Natural killer cell (primary cell): ENCODE measurements around the gene FCAMR. TPM values are rescaled to one million over a fixed set of nuclear protein-coding genes. Genes with fewer than 3 reads are reported as not detected.

Source experiments
- ATAC-seq, 3 donors: fragments of 150-1000 bp in 2 of 3; fragments of 200-7000 bp in 1 of 3; cut with Tn5 transposase; 1 replicate in 1 of 3; 2 replicates in 2 of 3; pipeline ENCODE4 v1.10.0; 2021; ENCODE audit warnings: mild to moderate bottlenecking in 2 of 3, moderate library complexity in 2 of 3
- DNase-seq, 2 donors: peaks; one replicate each; pipeline versions ENCODE4 v3.0.0 to v3.0.0-alpha.2; 2013 to 2021; ENCODE audit warnings: mixed read lengths in 1 of 2
- H3K27ac ChIP-seq: one replicate; pipeline ENCODE4 v1.5.1; 2013; ENCODE audit warnings: mild to moderate bottlenecking, low read length
- H3K27me3 ChIP-seq: one replicate; pipeline ENCODE4 v1.6.1; 2013; ENCODE audit warnings: low read length; ENCODE audit not compliant: control insufficient read depth, insufficient read depth
- H3K36me3 ChIP-seq: one replicate; pipeline ENCODE4 v1.6.1; 2013; ENCODE audit warnings: low read length; ENCODE audit not compliant: control insufficient read depth, insufficient read depth
- H3K4me1 ChIP-seq: one replicate; pipeline ENCODE4 v1.6.1; 2013; ENCODE audit warnings: low read length; ENCODE audit not compliant: control insufficient read depth, insufficient read depth
- H3K4me3 ChIP-seq: one replicate; pipeline ENCODE4 v1.5.1; 2013; ENCODE audit warnings: low read length
- H3K9me3 ChIP-seq: one replicate; pipeline ENCODE4 v1.6.1; 2013; ENCODE audit warnings: low read length; ENCODE audit not compliant: control insufficient read depth, insufficient read depth
- H3K27ac Mint-ChIP-seq, 2 donors: one replicate each; pipeline ENCODE4 v1.8.0; 2022; ENCODE audit warnings: mild to moderate bottlenecking in 2 of 2, mixed read lengths in 2 of 2, moderate library complexity in 1 of 2
- H3K27me3 Mint-ChIP-seq, 2 donors: one replicate each; pipeline ENCODE4 v1.8.0; 2022; ENCODE audit warnings: low read depth in 2 of 2, mixed read lengths in 2 of 2
- H3K36me3 Mint-ChIP-seq: one replicate; pipeline ENCODE4 v1.8.0; 2022; ENCODE audit warnings: mixed read lengths
- H3K4me1 Mint-ChIP-seq, 2 donors: one replicate each; pipeline ENCODE4 v1.8.0; 2022; ENCODE audit warnings: mixed read lengths in 2 of 2
- H3K4me3 Mint-ChIP-seq: one replicate; pipeline ENCODE4 v1.8.0; 2022; ENCODE audit warnings: mild to moderate bottlenecking, moderate library complexity, mixed read lengths
- H3K9me3 Mint-ChIP-seq, 2 donors: one replicate each; pipeline ENCODE4 v1.8.0; 2022; ENCODE audit warnings: mixed read lengths in 2 of 2
- WGBS: methylation state at CpG from one replicate; pipeline ENCODE4 v1.1.7; 2013; ENCODE audit warnings: missing lambda C conversion rate; ENCODE audit not compliant: insufficient coverage; 5-methylcytosine and 5-hydroxymethylcytosine counted together
- intact Hi-C: fragments of 100-400 bp; cut with micrococcal nuclease; formaldehyde crosslinking; loops from one replicate; pipeline ENCODE4 v1.14.2; 2022
- total RNA-seq, 4 donors: library from RNA; stranded (reverse); fragments of 120-200 nt in 1 of 4; gene quantifications; one replicate each; pipeline versions ENCODE4 v1.2.3 to v1.2.4, GENCODE V29; 2013 to 2022
- TF ChIP-seq, protein P1 (sequence below): fragments of 200-600 bp; IDR thresholded peaks from one replicate; pipeline ENCODE4 v1.8.0; 2022; ENCODE audit warnings: antibody characterized with exemption

FCAMR gene
- total RNA-seq, 3 donors from 2014 or later (not counting 1 experiment from before 2014, with no cell fraction given): not detected

GRCh38 chr1:206918076-206918475 is 52.2 kb downstream of the FCAMR start:
- Mint-ChIP-seq H3K9me3 (no peaks in the 10 kb centered on the region), H3K36me3 (peaks cover 8% of the 10 kb centered on the region), H3K27ac (peak overlapping the region in 1 of 2 donors; percentile 77), H3K27me3 (no peaks in the 10 kb centered on the region), H3K4me1 (peaks cover 61 to 70% of the 10 kb centered on the region in 2 donors), H3K4me3 (peak overlapping the region; percentile 88)
- intact Hi-C loops: loop anchor here (10.0 kb wide), 1 partner anchor 283 kb away; the partner anchor contains the start of gene DYRK3
- Histone ChIP-seq H3K27me3 (no peaks in the 10 kb centered on the region), H3K4me3 (peak overlapping the region; percentile 49), H3K4me1 (peaks cover 86% of the 10 kb centered on the region), H3K9me3 (no peaks in the 10 kb centered on the region), H3K36me3 (peaks cover 28% of the 10 kb centered on the region), H3K27ac (peak overlapping the region; percentile 29)
- DNase-seq (no peak), ATAC-seq (no peak)
- 28% methylated on average over 3 of the region's 3 CpGs for WGBS
- TF ChIP-seq, protein P1, sequence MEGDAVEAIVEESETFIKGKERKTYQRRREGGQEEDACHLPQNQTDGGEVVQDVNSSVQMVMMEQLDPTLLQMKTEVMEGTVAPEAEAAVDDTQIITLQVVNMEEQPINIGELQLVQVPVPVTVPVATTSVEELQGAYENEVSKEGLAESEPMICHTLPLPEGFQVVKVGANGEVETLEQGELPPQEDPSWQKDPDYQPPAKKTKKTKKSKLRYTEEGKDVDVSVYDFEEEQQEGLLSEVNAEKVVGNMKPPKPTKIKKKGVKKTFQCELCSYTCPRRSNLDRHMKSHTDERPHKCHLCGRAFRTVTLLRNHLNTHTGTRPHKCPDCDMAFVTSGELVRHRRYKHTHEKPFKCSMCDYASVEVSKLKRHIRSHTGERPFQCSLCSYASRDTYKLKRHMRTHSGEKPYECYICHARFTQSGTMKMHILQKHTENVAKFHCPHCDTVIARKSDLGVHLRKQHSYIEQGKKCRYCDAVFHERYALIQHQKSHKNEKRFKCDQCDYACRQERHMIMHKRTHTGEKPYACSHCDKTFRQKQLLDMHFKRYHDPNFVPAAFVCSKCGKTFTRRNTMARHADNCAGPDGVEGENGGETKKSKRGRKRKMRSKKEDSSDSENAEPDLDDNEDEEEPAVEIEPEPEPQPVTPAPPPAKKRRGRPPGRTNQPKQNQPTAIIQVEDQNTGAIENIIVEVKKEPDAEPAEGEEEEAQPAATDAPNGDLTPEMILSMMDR: no peak

GRCh38 chr1:206916000-206916709 is 54.1 kb downstream of the FCAMR start:
- Mint-ChIP-seq H3K36me3 (peaks cover 20% of the 10 kb centered on the region), H3K9me3 (no peaks in the 10 kb centered on the region), H3K4me3 (peak overlapping the region; percentile 66), H3K4me1 (peaks cover 81 to 90% of the 10 kb centered on the region in 2 donors), H3K27me3 (no peaks in the 10 kb centered on the region), H3K27ac (peak overlapping the region in 1 of 2 donors; percentile 77)
- peaks cover 85% of the 10 kb centered on the region for H3K4me1 ChIP-seq
- 69% methylated on average over 8 of the region's 8 CpGs for WGBS
- H3K4me3 ChIP-seq: no peak overlapping the region
- H3K27me3 ChIP-seq: no peaks in the 10 kb centered on the region
- intact Hi-C loops: loop anchor here (10.0 kb wide), 1 partner anchor 281 kb away; the partner anchor contains the start of gene DYRK3
- DNase-seq (no peak), ATAC-seq (no peak)
- peaks cover 46% of the 10 kb centered on the region for H3K36me3 ChIP-seq
- TF ChIP-seq, protein P1: no peak
- no peaks in the 10 kb centered on the region for H3K9me3 ChIP-seq
- H3K27ac ChIP-seq: peak overlapping the region; percentile 0

- no peak for DNase-seq
- Mint-ChIP-seq H3K27me3 (no peaks in the 10 kb centered on the region), H3K36me3 (peaks cover 20% of the 10 kb centered on the region), H3K4me1 (peaks cover 89% of the 10 kb centered on the region in 2 donors), H3K4me3 (peak overlapping the region; percentile 66), H3K27ac (peak overlapping the region in 1 of 2 donors; percentile 77), H3K9me3 (no peaks in the 10 kb centered on the region)
- H3K9me3 ChIP-seq: no peaks in the 10 kb centered on the region
- peaks cover 55% of the 10 kb centered on the region for H3K36me3 ChIP-seq
- peaks cover 80% of the 10 kb centered on the region for H3K4me1 ChIP-seq
- no peak for ATAC-seq
- intact Hi-C loops: loop anchor here (10.0 kb wide), 1 partner anchor 280 kb away; the partner anchor contains the start of gene DYRK3
- no peak overlapping the region for H3K27ac ChIP-seq
- no peaks in the 10 kb centered on the region for H3K27me3 ChIP-seq
- 85% methylated on average over 15 of the region's 15 CpGs for WGBS
- no peak overlapping the region for H3K4me3 ChIP-seq
- TF ChIP-seq, protein P1: no peak
Observed at GRCh38 chr1:206915030-206915735, 55.1 kb downstream of the FCAMR start.
